ENCODE measurements around the gene HECW1.

The HECW1 gene

DNA sequence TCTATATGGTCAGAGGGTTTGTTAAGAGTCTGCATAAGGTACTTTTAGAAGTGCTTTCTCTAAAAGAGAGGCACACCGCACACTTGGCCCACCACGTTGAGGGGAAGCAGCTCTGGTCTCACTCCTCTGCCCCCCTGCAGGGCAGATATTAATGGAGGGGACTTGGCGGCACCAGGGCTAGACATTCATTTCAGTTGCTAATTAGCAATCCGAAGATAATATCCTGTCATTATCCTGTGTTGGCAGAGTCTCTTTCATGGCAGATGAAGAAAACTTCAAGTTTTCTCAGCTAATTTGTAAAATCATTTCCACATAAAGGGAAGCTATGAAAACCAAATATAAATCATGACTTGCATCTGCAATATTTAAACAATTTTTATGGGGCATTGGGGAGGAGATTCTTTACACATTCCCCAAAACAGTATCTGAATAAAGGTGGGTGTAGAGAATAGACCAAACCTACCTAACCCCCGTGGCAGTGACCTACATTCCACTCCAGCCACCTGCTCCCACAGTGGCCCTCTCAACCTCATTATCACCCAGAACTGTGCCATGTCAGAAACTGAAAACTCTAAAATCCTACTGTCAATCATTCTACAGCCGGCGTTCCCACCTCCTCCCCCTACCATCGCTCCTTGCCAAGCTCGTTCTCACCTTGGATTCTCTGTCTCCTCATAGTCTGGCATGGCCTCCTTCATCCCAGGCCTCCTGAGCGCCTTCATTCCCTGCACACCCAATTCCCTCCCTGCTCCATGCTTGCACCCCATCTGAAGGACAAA, 416.3 kb downstream of the HECW1 start (continued):
- TF ChIP-seq ZBTB11 (tag by site-specific recombination; conservative IDR thresholded peaks at IDR 0.05; ENCODE audit: low read depth), result no peak
- no peak for TF ChIP-seq ZNF121 (tag by site-specific recombination; IDR thresholded peaks at IDR 0.05)
- no peak for TF ChIP-seq BCL11A (tag by site-specific recombination; IDR thresholded peaks at IDR 0.05; ENCODE audit: low read depth)
- TF ChIP-seq ZNF549 (tag by site-specific recombination; IDR thresholded peaks at IDR 0.05), result no peak
- TF ChIP-seq, protein P1, sequence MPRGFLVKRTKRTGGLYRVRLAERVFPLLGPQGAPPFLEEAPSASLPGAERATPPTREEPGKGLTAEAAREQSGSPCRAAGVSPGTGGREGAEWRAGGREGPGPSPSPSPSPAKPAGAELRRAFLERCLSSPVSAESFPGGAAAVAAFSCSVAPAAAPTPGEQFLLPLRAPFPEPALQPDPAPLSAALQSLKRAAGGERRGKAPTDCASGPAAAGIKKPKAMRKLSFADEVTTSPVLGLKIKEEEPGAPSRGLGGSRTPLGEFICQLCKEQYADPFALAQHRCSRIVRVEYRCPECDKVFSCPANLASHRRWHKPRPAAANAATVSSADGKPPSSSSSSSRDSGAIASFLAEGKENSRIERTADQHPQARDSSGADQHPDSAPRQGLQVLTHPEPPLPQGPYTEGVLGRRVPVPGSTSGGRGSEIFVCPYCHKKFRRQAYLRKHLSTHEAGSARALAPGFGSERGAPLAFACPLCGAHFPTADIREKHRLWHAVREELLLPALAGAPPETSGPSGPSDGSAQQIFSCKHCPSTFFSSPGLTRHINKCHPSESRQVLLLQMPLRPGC (tag by site-specific recombination; IDR thresholded peaks at IDR 0.05), result no peak

DNA sequence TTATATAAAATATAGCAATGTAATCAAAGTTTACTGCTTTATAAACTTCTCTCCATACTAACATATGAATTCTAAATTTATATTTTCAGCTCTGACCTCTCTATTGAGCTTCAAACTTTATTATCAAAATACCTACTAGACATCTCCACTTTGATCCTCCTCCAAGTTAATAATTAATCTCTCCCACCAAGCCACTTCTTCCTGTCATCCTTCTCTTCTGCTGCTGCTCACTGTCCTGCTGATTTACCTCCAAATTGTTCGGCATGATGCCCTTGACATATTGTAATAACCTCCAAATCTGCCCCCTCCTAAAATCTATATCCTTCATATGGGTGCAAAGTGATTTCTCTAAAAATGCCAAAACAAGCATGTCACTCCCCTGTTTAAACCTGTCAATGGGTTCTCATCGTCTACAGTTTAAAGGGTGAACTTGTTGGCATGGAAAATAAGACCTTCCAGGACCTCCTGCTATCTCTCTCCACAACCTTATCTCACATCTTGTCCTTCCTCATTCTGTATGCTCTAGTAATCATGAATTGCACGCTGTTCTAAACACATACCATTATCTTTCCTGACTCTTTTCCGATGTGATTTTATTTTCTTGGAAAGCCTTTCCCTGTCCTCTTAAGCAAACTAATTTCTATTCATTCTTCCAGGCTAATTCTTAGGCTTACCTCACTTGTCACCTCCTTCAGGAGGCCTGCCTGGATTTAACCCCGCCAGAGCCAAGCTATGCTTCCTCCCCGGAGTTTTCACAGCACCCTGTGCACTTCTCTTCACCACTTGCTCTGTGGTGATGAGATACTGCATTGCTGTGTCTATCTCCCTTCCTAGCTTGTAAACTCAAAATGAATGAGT, 418.3 kb downstream of the HECW1 start:
- Histone ChIP-seq H3K4me3 (ENCODE audit: low read depth, low read length) (no peak overlapping the region), H3K27ac (ENCODE audit: extremely low read depth, low read depth, low read length) (no peak overlapping the region), H3K4me1 (ENCODE audit: control insufficient read depth, insufficient read depth, low read length) (no peaks in the 10 kb centered on the region), H3K36me3 (ENCODE audit: control insufficient read depth in 2 of 2, insufficient read depth in 1 of 2, low read length in 2 of 2) (no peaks in the 10 kb centered on the region), H3K9me3 (ENCODE audit: control insufficient read depth, insufficient read depth, low read depth, low read length) (no peaks in the 10 kb centered on the region)
- CTCF ChIA-PET, result interaction anchor here (0.6 kb wide), 1 partner anchor 70 kb away, joined by 3 read pairs; no protein-coding TSS in a partner anchor
- POLR2A ChIA-PET, result no interaction called here
- TF ChIP-seq ZNF747 (tag by site-specific recombination; IDR thresholded peaks at IDR 0.05), result no peak
- no peak for TF ChIP-seq ZNF521 (tag by site-specific recombination; IDR thresholded peaks at IDR 0.05)
- no peak for TF ChIP-seq ZFP41 (tag by site-specific recombination; IDR thresholded peaks at IDR 0.05; ENCODE audit: borderline replicate concordance)
- no peak for TF ChIP-seq TCF7L2 (IDR thresholded peaks at IDR 0.05; ENCODE audit: borderline replicate concordance, low read depth, low read length)
- no peak for TF ChIP-seq ZNF449 (tag by site-specific recombination; IDR thresholded peaks at IDR 0.05)
- TF ChIP-seq ZNF335 (tag by site-specific recombination; conservative IDR thresholded peaks at IDR 0.05), result no peak
- no peak for TF ChIP-seq KLF8 (tag by site-specific recombination; IDR thresholded peaks at IDR 0.05)

DNA sequence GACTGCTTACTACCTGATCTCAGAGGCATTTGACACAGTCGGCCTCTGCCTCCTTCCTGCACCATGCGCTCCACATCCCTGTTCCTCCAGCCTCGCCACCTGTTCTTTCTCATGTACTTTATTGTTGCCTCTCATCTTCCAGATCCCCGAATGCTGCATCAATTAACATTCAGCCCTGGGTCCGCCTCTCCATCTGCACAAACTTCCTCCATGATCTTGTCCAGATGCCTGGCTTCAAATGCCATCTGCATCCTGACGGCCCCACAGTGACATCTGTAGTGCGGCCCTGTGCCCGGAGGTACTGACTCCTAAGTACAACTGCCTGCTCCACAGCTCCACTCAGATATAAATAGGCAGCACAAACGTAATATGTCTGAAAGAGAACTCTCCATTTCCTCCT, 419.3 kb downstream of the HECW1 start:
- ChIA-PET POLR2A (no interaction called here), CTCF (no interaction called here)
- Histone ChIP-seq H3K4me3 (ENCODE audit: low read depth, low read length) (no peak overlapping the region), H3K27ac (ENCODE audit: extremely low read depth, low read depth, low read length) (no peak overlapping the region), H3K9me3 (ENCODE audit: control insufficient read depth, insufficient read depth, low read depth, low read length) (no peaks in the 10 kb centered on the region), H3K36me3 (ENCODE audit: control insufficient read depth in 2 of 2, insufficient read depth in 1 of 2, low read length in 2 of 2) (no peaks in the 10 kb centered on the region), H3K4me1 (ENCODE audit: control insufficient read depth, insufficient read depth, low read length) (peaks cover 5% of the 10 kb centered on the region; the same call in 1 of the 2 replicates)
- TF ChIP-seq SP2 (tag by site-specific recombination; IDR thresholded peaks at IDR 0.05) (no peak), ZNF266 (tag by site-specific recombination; IDR thresholded peaks at IDR 0.05; ENCODE audit: low read depth) (no peak), ZNF785 (tag by site-specific recombination; IDR thresholded peaks at IDR 0.05) (no peak), ZBTB1 (tag by site-specific recombination; IDR thresholded peaks at IDR 0.05) (no peak), ZNF324 (tag by site-specific recombination; IDR thresholded peaks at IDR 0.05) (no peak), OVOL3 (tag by site-specific recombination; IDR thresholded peaks at IDR 0.05) (no peak), ZNF561 (tag by site-specific recombination; IDR thresholded peaks at IDR 0.05; ENCODE audit: borderline replicate concordance) (no peak), ZNF707 (tag by site-specific recombination; IDR thresholded peaks at IDR 0.05) (no peak)
- TF ChIP-seq, protein P2, sequence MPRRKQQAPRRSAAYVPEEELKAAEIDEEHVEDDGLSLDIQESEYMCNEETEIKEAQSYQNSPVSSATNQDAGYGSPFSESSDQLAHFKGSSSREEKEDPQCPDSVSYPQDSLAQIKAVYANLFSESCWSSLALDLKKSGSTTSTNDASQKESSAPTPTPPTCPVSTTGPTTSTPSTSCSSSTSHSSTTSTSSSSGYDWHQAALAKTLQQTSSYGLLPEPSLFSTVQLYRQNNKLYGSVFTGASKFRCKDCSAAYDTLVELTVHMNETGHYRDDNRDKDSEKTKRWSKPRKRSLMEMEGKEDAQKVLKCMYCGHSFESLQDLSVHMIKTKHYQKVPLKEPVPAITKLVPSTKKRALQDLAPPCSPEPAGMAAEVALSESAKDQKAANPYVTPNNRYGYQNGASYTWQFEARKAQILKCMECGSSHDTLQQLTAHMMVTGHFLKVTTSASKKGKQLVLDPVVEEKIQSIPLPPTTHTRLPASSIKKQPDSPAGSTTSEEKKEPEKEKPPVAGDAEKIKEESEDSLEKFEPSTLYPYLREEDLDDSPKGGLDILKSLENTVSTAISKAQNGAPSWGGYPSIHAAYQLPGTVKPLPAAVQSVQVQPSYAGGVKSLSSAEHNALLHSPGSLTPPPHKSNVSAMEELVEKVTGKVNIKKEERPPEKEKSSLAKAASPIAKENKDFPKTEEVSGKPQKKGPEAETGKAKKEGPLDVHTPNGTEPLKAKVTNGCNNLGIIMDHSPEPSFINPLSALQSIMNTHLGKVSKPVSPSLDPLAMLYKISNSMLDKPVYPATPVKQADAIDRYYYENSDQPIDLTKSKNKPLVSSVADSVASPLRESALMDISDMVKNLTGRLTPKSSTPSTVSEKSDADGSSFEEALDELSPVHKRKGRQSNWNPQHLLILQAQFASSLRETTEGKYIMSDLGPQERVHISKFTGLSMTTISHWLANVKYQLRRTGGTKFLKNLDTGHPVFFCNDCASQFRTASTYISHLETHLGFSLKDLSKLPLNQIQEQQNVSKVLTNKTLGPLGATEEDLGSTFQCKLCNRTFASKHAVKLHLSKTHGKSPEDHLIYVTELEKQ (tag by site-specific recombination; IDR thresholded peaks at IDR 0.05; ENCODE audit: borderline replicate concordance), result no peak
